GM23338 (cell line): ENCODE measurements around the gene TMBIM6. TPM values are rescaled to one million over a fixed set of nuclear protein-coding genes. Genes with fewer than 3 reads are reported as not detected.

Source experiments
- ATAC-seq: fragments of 200-7000 bp; cut with Tn5 transposase; 3 replicates; pipeline ENCODE4 v1.9.1; 2020
- DNase-seq: peaks from one replicate; pipeline ENCODE4 v3.0.0-alpha.2; 2015; ENCODE audit warnings: low spot score
- H2AFZ ChIP-seq: fragments of 200-600 bp; sonication (generic); 2 replicates; pipeline ENCODE4 v1.8.0; 2016; ENCODE audit warnings: antibody characterized with exemption, mild to moderate bottlenecking, moderate library complexity
- H3F3A ChIP-seq: fragments of 200-600 bp; sonication (generic); replicated peaks from 2 replicates; pipeline ENCODE4 v1.8.0; 2017; ENCODE audit warnings: antibody characterized with exemption, mixed run types, low read depth
- H3K27ac ChIP-seq: fragments of 200-600 bp; sonication (generic); 2 replicates; pipeline ENCODE4 v1.6.1; 2016; ENCODE audit warnings: low read depth
- H3K27me3 ChIP-seq: fragments of 200-600 bp; sonication (generic); 2 replicates; pipeline ENCODE4 v1.8.0; 2016; ENCODE audit warnings: mild to moderate bottlenecking, mixed run types, moderate library complexity; ENCODE audit not compliant: insufficient read depth
- H3K36me3 ChIP-seq: fragments of 200-600 bp; sonication (generic); 2 replicates; pipeline ENCODE4 v1.8.0; 2016; ENCODE audit warnings: mild to moderate bottlenecking; ENCODE audit not compliant: insufficient read depth
- H3K4me1 ChIP-seq: fragments of 200-600 bp; sonication (generic); 2 replicates; pipeline ENCODE4 v1.8.0; 2016; ENCODE audit warnings: mild to moderate bottlenecking, moderate library complexity; ENCODE audit not compliant: insufficient read depth
- H3K4me2 ChIP-seq: fragments of 200-600 bp; sonication (generic); 2 replicates; pipeline ENCODE4 v1.7.1; 2017; ENCODE audit warnings: mixed run types
- H3K4me3 ChIP-seq: fragments of 200-600 bp; sonication (generic); 2 replicates; pipeline ENCODE4 v1.6.1; 2016; ENCODE audit warnings: mixed run types
- H3K79me2 ChIP-seq: fragments of 200-600 bp; sonication (generic); replicated peaks from 2 replicates; pipeline ENCODE4 v1.8.0; 2017; ENCODE audit warnings: mild to moderate bottlenecking; ENCODE audit not compliant: insufficient read depth
- H3K9me2 ChIP-seq: fragments of 200-600 bp; sonication (generic); 2 replicates; pipeline ENCODE4 v1.8.0; 2017; ENCODE audit not compliant: insufficient read depth
- H4K20me1 ChIP-seq: fragments of 200-600 bp; sonication (generic); replicated peaks from 2 replicates; pipeline ENCODE4 v1.8.0; 2017; ENCODE audit warnings: mild to moderate bottlenecking; ENCODE audit not compliant: insufficient read depth
- H3K27ac Mint-ChIP-seq: 2 replicates; pipeline ENCODE4 v1.8.0; 2020; ENCODE audit warnings: inconsistent platforms, mild to moderate bottlenecking, moderate library complexity, mixed read lengths
- H3K27me3 Mint-ChIP-seq: 3 replicates; pipeline ENCODE4 v1.8.0; 2022; ENCODE audit warnings: low read depth, mild to moderate bottlenecking, moderate library complexity, mixed read lengths, inconsistent platforms; ENCODE audit not compliant: insufficient read depth, poor library complexity
- H3K36me3 Mint-ChIP-seq: 3 replicates; pipeline ENCODE4 v1.8.0; 2021; ENCODE audit warnings: low read depth, mild to moderate bottlenecking, inconsistent platforms, moderate library complexity, mixed read lengths
- H3K4me1 Mint-ChIP-seq: 3 replicates; pipeline ENCODE4 v1.8.0; 2020; ENCODE audit warnings: mild to moderate bottlenecking, inconsistent platforms, mixed read lengths
- H3K4me3 Mint-ChIP-seq: 3 replicates; pipeline ENCODE4 v1.8.0; 2021; ENCODE audit warnings: moderate library complexity, mild to moderate bottlenecking, inconsistent platforms, mixed read lengths
- H3K9me3 Mint-ChIP-seq: 3 replicates; pipeline ENCODE4 v1.8.0; 2020; ENCODE audit warnings: moderate library complexity, mild to moderate bottlenecking, inconsistent platforms, mixed read lengths
- CREB1 ChIP-seq: fragments of 250-450 bp; sonication (Bioruptor Pico); IDR thresholded peaks from 2 replicates; pipeline ENCODE4 v1.5.0; 2020; ENCODE audit warnings: low read depth, mild to moderate bottlenecking, moderate library complexity
- EZH2 ChIP-seq: fragments of 200-600 bp; sonication (generic); IDR thresholded peaks from one replicate; pipeline ENCODE4 v1.8.0; 2017; ENCODE audit warnings: antibody characterized with exemption, mild to moderate bottlenecking, low read depth; ENCODE audit not compliant: unreplicated experiment
- JUNB ChIP-seq: IDR thresholded peaks from one replicate; pipeline ENCODE4 v1.6.1; 2016; ENCODE audit warnings: antibody characterized with exemption; ENCODE audit not compliant: unreplicated experiment
- NANOG ChIP-seq: IDR thresholded peaks from 2 replicates; pipeline ENCODE4 v1.6.1; 2016; ENCODE audit warnings: antibody characterized with exemption, borderline replicate concordance
- POLR2AphosphoS5 ChIP-seq: IDR thresholded peaks from 2 replicates; pipeline ENCODE4 v1.6.1; 2016; ENCODE audit warnings: antibody characterized with exemption, low read depth
- STAT1 ChIP-seq: IDR thresholded peaks from one replicate; pipeline ENCODE4 v1.6.1; 2016; ENCODE audit warnings: antibody characterized with exemption; ENCODE audit not compliant: unreplicated experiment
- ZNF114 ChIP-seq: fragments of 250-450 bp; sonication (Bioruptor Pico); IDR thresholded peaks from 2 replicates; pipeline ENCODE4 v1.5.0; 2020; ENCODE audit warnings: mild to moderate bottlenecking, moderate library complexity
- ZNF331 ChIP-seq: fragments of 250-450 bp; sonication (Bioruptor Pico); IDR thresholded peaks from 2 replicates; pipeline ENCODE4 v1.5.0; 2020; ENCODE audit warnings: low read depth, mild to moderate bottlenecking, moderate library complexity
- polyA plus RNA-seq: library from polyadenylated mRNA; unstranded; fragments of >200 nt; fragmentation: Nextera tagmentation; extraction: Ambion mirVana; gene quantifications from 2 replicates; pipeline ENCODE4 v1.2.1, GENCODE V29; 2016
- total RNA-seq: library from RNA; depleted of rRNA; stranded (reverse); fragments of >200 nt; shearing (Covaris generic); gene quantifications from 2 replicates; pipeline ENCODE4 v1.2.3, GENCODE V29; 2014
- TF ChIP-seq, protein P1 (sequence below): IDR thresholded peaks from one replicate; pipeline ENCODE4 v1.6.1; 2018; ENCODE audit warnings: antibody characterized with exemption; ENCODE audit not compliant: unreplicated experiment
- TF ChIP-seq, protein P2 (sequence below), 2 experiments: fragments of 200-600 bp in 1 of 2; sonication (generic) in 1 of 2; conservative IDR thresholded peaks; 2 replicates each; pipeline versions ENCODE4 v1.5.1 to v1.6.1; 2016 to 2017; ENCODE audit warnings: antibody characterized with exemption in 2 of 2, low read depth in 2 of 2, mild to moderate bottlenecking in 2 of 2, moderate library complexity in 1 of 2

Gene TMBIM6
- total and polyA plus RNA-seq, 2 experiments from 2014 or later = 245 to 349 TPM

DNA sequence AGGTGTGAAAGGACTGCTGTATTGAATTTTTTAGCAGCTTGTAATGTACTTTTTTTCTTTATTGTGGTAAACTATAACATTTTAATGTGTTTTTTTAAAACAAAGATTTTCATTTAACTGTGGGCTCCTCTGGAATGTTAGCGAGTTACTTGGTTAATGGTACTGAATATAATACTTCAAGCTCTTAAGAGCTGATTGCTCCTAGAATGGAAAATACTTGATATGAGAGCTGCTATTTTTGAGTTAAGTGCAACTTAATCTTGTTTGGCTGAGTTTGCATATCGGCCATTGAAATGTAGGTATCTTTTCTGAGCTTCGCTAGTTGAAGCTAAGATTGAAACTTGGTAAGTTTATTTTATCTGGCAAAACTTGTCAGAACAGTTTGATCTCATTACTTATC is 7.4 kb downstream of the TMBIM6 start (continued):
- TF ChIP-seq, protein P1, sequence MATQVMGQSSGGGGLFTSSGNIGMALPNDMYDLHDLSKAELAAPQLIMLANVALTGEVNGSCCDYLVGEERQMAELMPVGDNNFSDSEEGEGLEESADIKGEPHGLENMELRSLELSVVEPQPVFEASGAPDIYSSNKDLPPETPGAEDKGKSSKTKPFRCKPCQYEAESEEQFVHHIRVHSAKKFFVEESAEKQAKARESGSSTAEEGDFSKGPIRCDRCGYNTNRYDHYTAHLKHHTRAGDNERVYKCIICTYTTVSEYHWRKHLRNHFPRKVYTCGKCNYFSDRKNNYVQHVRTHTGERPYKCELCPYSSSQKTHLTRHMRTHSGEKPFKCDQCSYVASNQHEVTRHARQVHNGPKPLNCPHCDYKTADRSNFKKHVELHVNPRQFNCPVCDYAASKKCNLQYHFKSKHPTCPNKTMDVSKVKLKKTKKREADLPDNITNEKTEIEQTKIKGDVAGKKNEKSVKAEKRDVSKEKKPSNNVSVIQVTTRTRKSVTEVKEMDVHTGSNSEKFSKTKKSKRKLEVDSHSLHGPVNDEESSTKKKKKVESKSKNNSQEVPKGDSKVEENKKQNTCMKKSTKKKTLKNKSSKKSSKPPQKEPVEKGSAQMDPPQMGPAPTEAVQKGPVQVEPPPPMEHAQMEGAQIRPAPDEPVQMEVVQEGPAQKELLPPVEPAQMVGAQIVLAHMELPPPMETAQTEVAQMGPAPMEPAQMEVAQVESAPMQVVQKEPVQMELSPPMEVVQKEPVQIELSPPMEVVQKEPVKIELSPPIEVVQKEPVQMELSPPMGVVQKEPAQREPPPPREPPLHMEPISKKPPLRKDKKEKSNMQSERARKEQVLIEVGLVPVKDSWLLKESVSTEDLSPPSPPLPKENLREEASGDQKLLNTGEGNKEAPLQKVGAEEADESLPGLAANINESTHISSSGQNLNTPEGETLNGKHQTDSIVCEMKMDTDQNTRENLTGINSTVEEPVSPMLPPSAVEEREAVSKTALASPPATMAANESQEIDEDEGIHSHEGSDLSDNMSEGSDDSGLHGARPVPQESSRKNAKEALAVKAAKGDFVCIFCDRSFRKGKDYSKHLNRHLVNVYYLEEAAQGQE = no peak
- TF ChIP-seq EZH2 (no peak), JUNB (no peak), STAT1 (no peak), CREB1 (CRISPR knock-in tag) (no peak), POLR2AphosphoS5 (no peak), NANOG (no peak), ZNF331 (no peak), ZNF114 (no peak)
- TF ChIP-seq, protein P2, sequence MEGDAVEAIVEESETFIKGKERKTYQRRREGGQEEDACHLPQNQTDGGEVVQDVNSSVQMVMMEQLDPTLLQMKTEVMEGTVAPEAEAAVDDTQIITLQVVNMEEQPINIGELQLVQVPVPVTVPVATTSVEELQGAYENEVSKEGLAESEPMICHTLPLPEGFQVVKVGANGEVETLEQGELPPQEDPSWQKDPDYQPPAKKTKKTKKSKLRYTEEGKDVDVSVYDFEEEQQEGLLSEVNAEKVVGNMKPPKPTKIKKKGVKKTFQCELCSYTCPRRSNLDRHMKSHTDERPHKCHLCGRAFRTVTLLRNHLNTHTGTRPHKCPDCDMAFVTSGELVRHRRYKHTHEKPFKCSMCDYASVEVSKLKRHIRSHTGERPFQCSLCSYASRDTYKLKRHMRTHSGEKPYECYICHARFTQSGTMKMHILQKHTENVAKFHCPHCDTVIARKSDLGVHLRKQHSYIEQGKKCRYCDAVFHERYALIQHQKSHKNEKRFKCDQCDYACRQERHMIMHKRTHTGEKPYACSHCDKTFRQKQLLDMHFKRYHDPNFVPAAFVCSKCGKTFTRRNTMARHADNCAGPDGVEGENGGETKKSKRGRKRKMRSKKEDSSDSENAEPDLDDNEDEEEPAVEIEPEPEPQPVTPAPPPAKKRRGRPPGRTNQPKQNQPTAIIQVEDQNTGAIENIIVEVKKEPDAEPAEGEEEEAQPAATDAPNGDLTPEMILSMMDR (conservative IDR thresholded peaks at IDR 0.05; ENCODE audit: low read depth in 2 of 2) = no peak

DNA sequence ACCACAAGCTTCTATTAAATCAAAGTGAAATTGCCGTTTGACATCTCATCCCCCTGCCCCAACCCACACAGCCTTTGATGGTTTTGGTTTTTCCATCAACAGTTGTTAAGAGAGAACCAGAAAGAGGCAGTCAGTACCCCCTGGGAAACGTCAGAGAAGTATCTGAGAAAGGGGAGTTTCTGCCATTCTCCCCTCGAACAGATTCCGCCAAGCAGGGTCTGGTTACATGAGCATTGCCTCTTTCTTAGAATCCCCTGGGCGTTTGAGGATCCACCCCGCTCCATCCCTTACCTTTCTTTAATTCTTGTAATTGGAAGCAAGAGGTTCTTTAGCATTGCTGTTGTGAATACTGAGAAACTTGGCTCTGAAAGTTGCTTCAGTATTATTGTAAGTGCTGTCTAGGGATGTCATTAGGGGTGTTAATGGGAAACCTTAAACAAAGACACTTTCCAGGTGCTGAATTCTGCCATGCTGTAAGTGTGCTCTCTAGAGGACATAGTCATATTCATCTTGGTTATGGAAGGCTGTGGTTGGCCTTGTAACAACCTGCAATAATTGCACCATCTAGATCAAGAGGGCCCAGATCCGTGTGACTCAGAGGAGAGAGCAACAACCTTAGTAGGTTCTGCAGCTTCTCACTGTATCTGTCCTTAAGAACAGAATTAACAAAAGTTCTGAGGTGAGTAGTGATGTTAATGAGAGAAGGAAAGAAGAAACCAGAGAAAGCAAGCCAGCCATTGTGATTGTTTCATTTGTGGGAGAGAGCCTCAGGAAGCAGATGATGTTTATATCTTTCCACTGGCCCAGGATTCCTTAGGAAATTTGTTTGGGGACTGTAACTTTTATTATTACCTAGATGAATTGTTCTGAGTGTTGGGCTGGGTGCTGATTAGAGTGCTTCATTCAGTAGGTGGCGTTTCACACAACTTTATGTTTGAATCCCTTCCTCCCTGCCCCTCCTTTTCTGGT is 9.0 kb downstream of the TMBIM6 start:
- DNase-seq = peak; percentile 49
- Mint-ChIP-seq H3K27ac (peak overlapping the region; percentile 91), H3K9me3 (no peaks in the 10 kb centered on the region), H3K27me3 (peaks cover 5% of the 10 kb centered on the region), H3K4me1 (peaks cover 32% of the 10 kb centered on the region), H3K36me3 (peaks cover 38% of the 10 kb centered on the region), H3K4me3 (peak overlapping the region; percentile 15; the same call in 2 of the 3 replicates)
- Histone ChIP-seq H3K4me3 (no peak overlapping the region), H3K4me1 (peaks cover 6% of the 10 kb centered on the region), H3K27ac (peak overlapping the region; percentile 37), H4K20me1 (peaks cover 78% of the 10 kb centered on the region), H2AFZ (no peak overlapping the region), H3K79me2 (peaks cover 100% of the 10 kb centered on the region), H3F3A (no peaks in the 10 kb centered on the region), H3K27me3 (no peaks in the 10 kb centered on the region), H3K9me2 (no peaks in the 10 kb centered on the region), H3K36me3 (peaks cover 29% of the 10 kb centered on the region), H3K4me2 (peak overlapping the region; percentile 45; the same call in 1 of the 2 replicates)
- TF ChIP-seq STAT1 (no peak), NANOG (no peak)
- ATAC-seq = peak; percentile 55
